Amygdala (tissue), 56 donors: ENCODE data around the gene DDC.

Experiments used
- DNase-seq, 56 donors: peaks; one replicate each; lab custom pipeline; 2025; lab: John Stamatoyannopoulos, UW

DDC gene

DNA sequence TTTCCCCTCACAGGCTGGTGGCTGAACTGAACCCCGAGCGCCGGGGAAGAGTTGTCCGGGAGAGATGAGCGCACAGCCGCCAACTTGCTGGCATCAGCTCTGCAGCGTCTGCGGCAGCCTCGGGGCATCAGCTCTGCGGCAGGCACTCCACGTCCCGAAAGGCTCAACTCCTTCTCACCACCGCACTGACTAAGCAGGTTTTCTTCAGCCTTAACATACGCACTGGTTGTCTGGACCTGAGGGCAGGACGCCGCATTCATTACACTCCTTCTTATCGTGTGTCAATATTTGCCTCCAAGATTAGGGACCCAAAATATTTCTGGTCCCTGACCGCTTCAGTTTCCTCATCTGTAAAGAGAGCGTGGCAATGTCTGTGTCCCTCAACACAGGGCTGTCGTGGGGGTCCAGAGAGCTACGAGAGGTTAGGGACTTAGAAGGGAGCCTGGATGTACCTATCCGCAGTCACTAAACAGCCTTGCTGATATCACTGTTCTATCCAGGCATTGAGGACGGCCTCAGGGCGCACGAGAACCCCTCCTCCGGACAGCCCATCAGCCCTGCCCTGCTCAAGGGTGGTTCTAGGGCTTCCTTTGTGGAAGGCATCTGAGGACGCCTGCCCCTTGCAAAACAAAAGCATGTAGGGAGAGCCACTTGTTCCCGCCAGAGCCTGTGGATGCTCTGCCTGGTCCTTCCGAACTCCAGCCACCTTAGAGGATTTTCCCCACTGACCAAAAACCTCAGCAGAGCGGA is 72.3 kb downstream of the DDC start:
- no peak for DNase-seq

GRCh38 chr7:50491943-50492342 is 73.3 kb downstream of the DDC start:
- DNase-seq: no peak

GRCh38 chr7:50491209-50491608 is 74.0 kb downstream of the DDC start:
- DNase-seq: no peak

- no peak for DNase-seq
These were observed 76.8 kb downstream of the DDC start for GRCh38 chr7:50488379-50488778.

GRCh38 chr7:50486512-50486911 is 78.7 kb downstream of the DDC start:
- DNase-seq: no peak

- no peak for DNase-seq
These were observed 83.3 kb downstream of the DDC start for GRCh38 chr7:50481867-50482266.

GRCh38 chr7:50480797-50481196 is 84.4 kb downstream of the DDC start:
- DNase-seq: no peak

- no peak for DNase-seq
These were observed 85.3 kb downstream of the DDC start for GRCh38 chr7:50479743-50480517.

- DNase-seq: no peak
These were observed 87.6 kb downstream of the DDC start for GRCh38 chr7:50477640-50478039.

DNA sequence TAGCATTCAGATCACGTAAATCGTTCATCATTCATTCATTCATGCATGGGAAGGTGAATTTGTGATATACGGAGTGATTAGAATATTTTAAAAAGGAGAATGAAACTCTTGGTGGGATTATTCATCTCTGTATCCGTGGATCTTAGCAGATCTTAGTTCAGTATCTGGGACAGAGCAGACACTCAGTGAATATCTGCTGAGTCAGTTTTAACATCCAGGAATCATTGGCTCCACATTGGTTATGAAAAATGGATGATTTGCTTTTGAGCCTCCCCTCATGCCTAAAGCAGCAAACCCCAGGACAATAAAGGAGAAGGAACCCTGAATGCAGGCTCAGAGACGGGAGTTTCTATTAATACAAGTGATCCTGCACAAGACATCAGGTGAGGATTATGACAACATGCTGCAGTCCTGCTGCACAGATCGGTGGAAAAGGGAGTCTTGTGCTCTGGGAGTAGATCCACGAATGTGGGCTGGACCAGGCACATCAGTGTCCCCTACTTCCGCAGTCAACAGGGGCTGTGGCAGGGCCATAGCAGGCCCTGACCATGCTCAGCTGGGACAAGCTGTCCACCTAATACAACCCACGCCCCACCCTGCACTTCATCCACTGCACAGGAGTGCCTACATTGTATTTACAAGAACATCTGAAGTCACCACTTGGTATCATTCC is 88.1 kb downstream of the DDC start:
- DNase-seq: no peak

- no peak for DNase-seq
These were observed 89.9 kb downstream of the DDC start for GRCh38 chr7:50475340-50475739.

- no peak for DNase-seq
These were observed 90.6 kb downstream of the DDC start for GRCh38 chr7:50474382-50475160.

DNA sequence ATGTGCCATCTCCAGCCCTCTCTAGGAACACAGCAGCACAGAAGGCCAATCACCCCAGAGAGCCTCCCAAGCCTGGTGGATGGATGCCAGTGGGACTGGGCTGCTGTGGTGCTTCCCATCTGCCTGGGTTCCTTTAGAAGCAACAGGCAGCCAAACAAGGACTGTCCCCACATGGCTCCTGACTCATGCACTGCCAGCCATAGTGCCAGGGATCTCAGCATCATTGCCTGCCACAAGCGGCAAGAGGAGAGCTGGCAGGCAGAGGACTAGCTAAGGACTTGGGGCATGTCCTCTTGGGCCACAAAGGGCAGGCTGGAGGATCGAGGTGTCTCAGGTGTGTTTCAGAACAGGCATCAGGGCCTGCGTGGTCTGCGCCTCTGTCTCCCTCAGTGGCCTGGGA is 91.7 kb downstream of the DDC start:
- no peak for DNase-seq

- DNase-seq: no peak
These were observed 92.8 kb downstream of the DDC start for GRCh38 chr7:50472427-50472826.

DNA sequence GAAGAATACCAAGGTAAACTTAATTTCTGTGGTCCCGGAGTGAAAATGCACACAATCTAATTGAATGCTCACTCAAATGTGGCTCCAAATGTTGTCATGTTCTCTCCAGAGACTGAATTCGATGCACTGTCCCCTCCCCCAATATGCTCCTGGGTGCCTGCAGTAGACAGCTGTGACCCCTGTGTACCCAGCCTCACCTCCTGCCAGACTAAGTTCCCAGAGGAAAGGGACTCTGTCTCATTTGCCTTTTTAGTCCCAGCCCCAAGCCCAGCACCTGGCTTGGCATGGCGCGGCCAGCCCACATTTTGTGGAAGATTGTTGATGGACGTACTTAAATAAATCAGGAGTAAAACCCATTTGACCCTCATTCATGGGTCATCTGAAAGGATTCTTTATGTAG is 93.2 kb downstream of the DDC start:
- no peak for DNase-seq

- no peak for DNase-seq
These were observed 94.7 kb downstream of the DDC start for GRCh38 chr7:50470250-50471163.

DNA sequence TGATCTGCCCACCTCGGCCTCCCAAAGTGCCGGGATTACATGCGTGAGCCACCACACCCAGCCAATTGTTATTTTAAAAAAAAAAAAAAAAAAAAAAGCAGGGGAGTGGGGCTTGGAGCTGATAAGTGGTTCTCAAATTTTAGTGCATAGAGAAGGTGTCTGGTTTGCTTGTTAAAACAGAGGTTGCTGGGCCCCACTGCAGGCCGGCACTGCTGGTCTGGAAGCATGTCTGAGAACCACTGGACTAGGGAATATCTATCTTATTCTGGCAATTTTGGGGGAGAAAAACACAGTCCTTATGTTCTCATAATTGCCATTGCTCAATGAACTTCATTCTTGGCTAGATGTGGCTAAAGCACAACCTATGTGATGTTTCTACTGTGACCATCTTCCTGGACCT is 96.0 kb downstream of the DDC start:
- no peak for DNase-seq

GRCh38 chr7:50467817-50468610 is 97.2 kb downstream of the DDC start:
- DNase-seq: peak in 53 of 56 donors; percentile 11 to 85 (median 55)
